Thyroid gland (tissue), 4 donors: ENCODE data around the gene PRKCE. TPM values are rescaled to one million over a fixed set of nuclear protein-coding genes. Genes with fewer than 3 reads are reported as not detected.

Experiments used
- DNase-seq, 2 donors: peaks; one replicate each; pipeline ENCODE4 v3.0.0-alpha.2; 2019
- H3K27ac ChIP-seq, 3 donors: fragments of 200-600 bp; sonication (generic); 1 replicate in 2 of 3; 2 replicates in 1 of 3; pipeline ENCODE4 v1.5.1; 2016 to 2019; ENCODE audit warnings: mild to moderate bottlenecking in 1 of 3, moderate library complexity in 1 of 3
- H3K27me3 ChIP-seq: fragments of 200-600 bp; sonication (generic); one replicate; pipeline ENCODE4 v1.5.1; 2019
- H3K36me3 ChIP-seq, 2 donors: fragments of 200-600 bp; sonication (generic); one replicate each; pipeline ENCODE4 v1.5.1; 2016 to 2019
- H3K4me1 ChIP-seq, 2 donors: fragments of 200-600 bp; sonication (generic); one replicate each; pipeline ENCODE4 v1.5.1; 2017 to 2019
- H3K4me3 ChIP-seq, 3 donors: fragments of 200-600 bp; sonication (generic); replicated peaks in 1 of 3; 1 replicate in 2 of 3; 2 replicates in 1 of 3; pipeline ENCODE4 v1.5.1; 2016; ENCODE audit warnings: mild to moderate bottlenecking in 1 of 3
- H3K9me3 ChIP-seq: fragments of 200-600 bp; sonication (generic); one replicate; pipeline ENCODE4 v1.5.1; 2017
- POLR2A ChIP-seq, 2 donors: fragments of 450-650 bp; IDR thresholded peaks; one replicate each; pipeline ENCODE4 v1.6.1; 2017; ENCODE audit warnings: antibody characterized with exemption in 2 of 2, mild to moderate bottlenecking in 2 of 2, moderate library complexity in 1 of 2
- WGBS, 2 donors: methylation state at CpG; one replicate each; pipeline ENCODE4 v1.1.5; 2017; 5-methylcytosine and 5-hydroxymethylcytosine counted together
- intact Hi-C: fragments of 100-400 bp; cut with DNase I; formaldehyde crosslinking; loops from one replicate; pipeline ENCODE4 v1.15.1; 2023
- total RNA-seq, 4 donors: library from RNA; depleted of rRNA; stranded (reverse); fragments of >200 nt; gene quantifications; one replicate each; pipeline ENCODE4 v1.2.3, GENCODE V29; 2016
- TF ChIP-seq, protein P1 (sequence below), 6 experiments: fragments of 200-600 bp in 3 of 6; fragments of 450-650 bp in 3 of 6; sonication (generic) in 3 of 6; IDR thresholded peaks; one replicate each; pipeline ENCODE4 v1.5.1; 2016 to 2019; ENCODE audit warnings: antibody characterized with exemption in 6 of 6, mild to moderate bottlenecking in 2 of 6, inconsistent platforms in 1 of 6, moderate library complexity in 1 of 6

The PRKCE gene
- total RNA-seq, 4 donors from 2014 or later, result 8.4 to 35.3 (median 15.2) TPM

DNA sequence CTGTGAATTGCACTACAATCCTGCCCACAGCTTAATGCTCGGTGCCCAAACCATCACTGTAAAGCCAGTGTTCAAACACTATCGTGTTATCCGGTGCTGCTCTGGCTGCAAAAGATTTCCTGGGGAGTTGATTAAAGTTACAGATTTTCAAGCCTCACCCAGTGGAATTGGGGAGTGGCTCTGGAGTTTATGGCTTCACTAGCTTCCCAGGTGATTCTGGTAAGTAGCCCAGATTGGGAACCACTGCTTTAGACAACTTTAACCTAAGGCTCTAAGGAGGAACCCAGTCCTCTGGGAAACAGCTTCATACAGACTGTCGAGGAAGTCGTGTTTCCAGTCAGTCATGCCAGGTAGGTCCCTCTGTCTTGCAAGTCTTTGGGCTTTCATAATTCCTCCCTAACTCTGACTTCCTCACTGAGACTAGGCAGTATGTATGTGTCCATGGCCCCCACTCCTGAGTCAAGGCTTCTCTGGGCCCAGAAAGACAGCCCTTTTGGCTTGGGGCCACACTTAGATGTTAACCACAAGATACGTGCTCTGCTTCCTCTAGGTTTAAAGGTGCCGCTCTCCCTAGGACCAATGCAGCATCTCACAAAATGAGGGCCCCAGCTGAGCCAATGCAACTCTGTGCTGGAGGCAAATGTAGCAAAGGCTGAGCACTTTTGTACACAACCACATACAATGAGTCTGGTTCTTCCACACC is 299.7 kb downstream of the PRKCE start:
- intact Hi-C loops, result no loop called here
- no peak for DNase-seq
- WGBS, 2 donors, result 94 to 97% methylated on average over 7 of the region's 7 CpGs

GRCh38 chr2:45952591-45952990 is 301.1 kb downstream of the PRKCE start:
- DNase-seq, result no peak
- H3K4me3 ChIP-seq, result no peak overlapping the region
- no peaks in the 10 kb centered on the region for H3K36me3 ChIP-seq
- WGBS, 2 donors, result 91 to 94% methylated on average over 4 of the region's 4 CpGs
- H3K27me3 ChIP-seq, result no peaks in the 10 kb centered on the region
- H3K9me3 ChIP-seq, result no peaks in the 10 kb centered on the region
- H3K4me1 ChIP-seq, result no peaks in the 10 kb centered on the region
- TF ChIP-seq, protein P1, sequence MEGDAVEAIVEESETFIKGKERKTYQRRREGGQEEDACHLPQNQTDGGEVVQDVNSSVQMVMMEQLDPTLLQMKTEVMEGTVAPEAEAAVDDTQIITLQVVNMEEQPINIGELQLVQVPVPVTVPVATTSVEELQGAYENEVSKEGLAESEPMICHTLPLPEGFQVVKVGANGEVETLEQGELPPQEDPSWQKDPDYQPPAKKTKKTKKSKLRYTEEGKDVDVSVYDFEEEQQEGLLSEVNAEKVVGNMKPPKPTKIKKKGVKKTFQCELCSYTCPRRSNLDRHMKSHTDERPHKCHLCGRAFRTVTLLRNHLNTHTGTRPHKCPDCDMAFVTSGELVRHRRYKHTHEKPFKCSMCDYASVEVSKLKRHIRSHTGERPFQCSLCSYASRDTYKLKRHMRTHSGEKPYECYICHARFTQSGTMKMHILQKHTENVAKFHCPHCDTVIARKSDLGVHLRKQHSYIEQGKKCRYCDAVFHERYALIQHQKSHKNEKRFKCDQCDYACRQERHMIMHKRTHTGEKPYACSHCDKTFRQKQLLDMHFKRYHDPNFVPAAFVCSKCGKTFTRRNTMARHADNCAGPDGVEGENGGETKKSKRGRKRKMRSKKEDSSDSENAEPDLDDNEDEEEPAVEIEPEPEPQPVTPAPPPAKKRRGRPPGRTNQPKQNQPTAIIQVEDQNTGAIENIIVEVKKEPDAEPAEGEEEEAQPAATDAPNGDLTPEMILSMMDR (IDR thresholded peaks at IDR 0.05), result no peak
- TF ChIP-seq POLR2A (IDR thresholded peaks at IDR 0.05), result no peak
- no peak overlapping the region for H3K27ac ChIP-seq
- intact Hi-C loops, result no loop called here

More for the DNA sequence above, 299.7 kb downstream of the PRKCE start:
- Histone ChIP-seq H3K4me3 (no peak overlapping the region), H3K27ac (no peak overlapping the region), H3K27me3 (no peaks in the 10 kb centered on the region), H3K9me3 (no peaks in the 10 kb centered on the region), H3K4me1 (no peaks in the 10 kb centered on the region), H3K36me3 (no peaks in the 10 kb centered on the region)
- TF ChIP-seq, protein P1 (IDR thresholded peaks at IDR 0.05), result no peak
- TF ChIP-seq POLR2A (IDR thresholded peaks at IDR 0.05), result no peak

GRCh38 chr2:45953376-45954027 is 302.0 kb downstream of the PRKCE start:
- Histone ChIP-seq H3K27ac (no peak overlapping the region), H3K36me3 (no peaks in the 10 kb centered on the region), H3K4me3 (no peak overlapping the region), H3K9me3 (no peaks in the 10 kb centered on the region), H3K27me3 (no peaks in the 10 kb centered on the region), H3K4me1 (no peaks in the 10 kb centered on the region)
- WGBS, 2 donors, result 85 to 87% methylated on average over 11 of the region's 11 CpGs
- TF ChIP-seq, protein P1 (IDR thresholded peaks at IDR 0.05), result no peak
- no peak for TF ChIP-seq POLR2A (IDR thresholded peaks at IDR 0.05)
- DNase-seq, result no peak
- intact Hi-C loops, result no loop called here

DNA sequence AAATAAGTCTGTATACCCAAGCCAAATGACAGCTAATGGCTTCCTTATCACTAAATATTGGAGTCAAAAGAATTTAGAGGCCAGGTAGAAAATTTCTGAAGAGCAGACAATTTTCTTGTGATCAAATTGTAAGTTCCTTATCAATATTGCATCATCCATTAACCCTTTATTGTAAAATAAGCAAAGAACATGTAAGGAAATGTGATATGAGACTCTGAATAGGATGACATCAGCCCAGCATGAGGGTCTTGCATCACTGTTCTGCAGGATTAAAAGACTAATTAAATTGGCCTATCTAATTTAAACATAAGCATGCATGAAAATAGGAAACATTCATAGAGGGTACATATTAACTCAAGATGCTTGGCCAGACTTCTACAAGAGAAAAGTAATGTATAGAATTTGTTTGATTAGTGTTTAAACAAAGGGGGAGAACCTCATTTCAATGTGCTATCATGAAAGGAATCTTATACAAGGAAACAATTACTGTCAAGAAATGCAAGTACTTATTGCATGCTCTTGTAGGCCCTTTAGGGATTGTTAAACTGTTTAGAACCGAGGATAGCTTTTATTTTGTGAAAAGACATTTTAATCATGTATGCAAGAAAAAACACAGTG is 302.9 kb downstream of the PRKCE start:
- intact Hi-C loops, result no loop called here
- Histone ChIP-seq H3K27ac (no peak overlapping the region), H3K4me3 (no peak overlapping the region), H3K36me3 (no peaks in the 10 kb centered on the region), H3K27me3 (no peaks in the 10 kb centered on the region), H3K4me1 (no peaks in the 10 kb centered on the region), H3K9me3 (no peaks in the 10 kb centered on the region)
- no peak for DNase-seq
- WGBS, 2 donors, result 63 to 76% methylated on average over 1 of the region's 1 CpG
- TF ChIP-seq, protein P1 (IDR thresholded peaks at IDR 0.05), result no peak
- no peak for TF ChIP-seq POLR2A (IDR thresholded peaks at IDR 0.05)
